HEK293 (cell line): ENCODE measurements around the gene TUBB3.

Experiments used
- CTCF ChIA-PET: fragments of 350-600 bp; formaldehyde crosslinking; extraction: SDS; loops from one replicate; lab custom pipeline; 2021; ENCODE audit warnings: antibody characterized with exemption; lab: Yijun Ruan, JAX
- POLR2A ChIA-PET: fragments of 300-600 bp; formaldehyde crosslinking; extraction: SDS; loops from one replicate; lab custom pipeline; 2020; ENCODE audit warnings: antibody characterized with exemption, inconsistent platforms; lab: Yijun Ruan, JAX
- H3K27ac ChIP-seq: fragments of 200-500 bp; sonication (Bioruptor generic); 2 replicates; pipeline ENCODE4 v1.5.1; 2014; ENCODE audit warnings: low read depth, low read length, control low read depth, inconsistent platforms; ENCODE audit errors: extremely low read depth
- H3K36me3 ChIP-seq, 2 experiments: fragments of 200-500 bp in 1 of 2; sonication (Bioruptor generic) in 1 of 2; 1 replicate in 1 of 2; 2 replicates in 1 of 2; pipeline ENCODE4 v1.5.1; 2014 to 2017; ENCODE audit warnings: inconsistent platforms in 2 of 2, low read length in 2 of 2; ENCODE audit not compliant: control insufficient read depth in 2 of 2, insufficient read depth in 1 of 2
- H3K4me1 ChIP-seq: fragments of 200-500 bp; sonication (Bioruptor generic); 2 replicates; pipeline ENCODE4 v1.5.1; 2014; ENCODE audit warnings: mild to moderate bottlenecking, low read length, inconsistent platforms; ENCODE audit not compliant: control insufficient read depth, insufficient read depth
- H3K4me3 ChIP-seq: 2 replicates; pipeline ENCODE4 v1.5.1; 2011; ENCODE audit warnings: low read depth, mild to moderate bottlenecking, control low read depth, low read length, moderate library complexity
- H3K9me3 ChIP-seq: fragments of 200-500 bp; sonication (Bioruptor generic); 2 replicates; pipeline ENCODE4 v1.5.1; 2014; ENCODE audit warnings: low read depth, low read length, inconsistent platforms; ENCODE audit not compliant: control insufficient read depth, insufficient read depth
- KLF16 ChIP-seq: fragments of 450-650 bp; formaldehyde crosslinking; IDR thresholded peaks from 2 replicates; pipeline ENCODE4 v1.5.1; 2017; ENCODE audit warnings: missing biosample characterization, missing genetic modification characterization
- MEIS1 ChIP-seq: sonication (generic); formaldehyde crosslinking; IDR thresholded peaks from 2 replicates; pipeline ENCODE4 v1.8.1; 2022; ENCODE audit warnings: missing genetic modification reagents, mild to moderate bottlenecking, borderline replicate concordance
- ZBTB17 ChIP-seq: fragments of 450-650 bp; formaldehyde crosslinking; IDR thresholded peaks from 2 replicates; pipeline ENCODE4 v1.5.1; 2016; ENCODE audit warnings: missing biosample characterization, missing genetic modification characterization
- ZNF133 ChIP-seq: fragments of 450-650 bp; formaldehyde crosslinking; IDR thresholded peaks from 2 replicates; pipeline ENCODE4 v1.5.1; 2016; ENCODE audit warnings: missing biosample characterization, missing genetic modification characterization
- ZNF157 ChIP-seq: fragments of 450-650 bp; formaldehyde crosslinking; IDR thresholded peaks from 2 replicates; pipeline ENCODE4 v1.5.1; 2016; ENCODE audit warnings: missing biosample characterization, missing genetic modification characterization
- ZNF16 ChIP-seq: fragments of 450-650 bp; formaldehyde crosslinking; IDR thresholded peaks from 2 replicates; pipeline ENCODE4 v1.5.1; 2016; ENCODE audit warnings: low read depth, missing biosample characterization, missing genetic modification characterization
- ZNF202 ChIP-seq: fragments of 450-650 bp; formaldehyde crosslinking; IDR thresholded peaks from 2 replicates; pipeline ENCODE4 v1.5.1; 2016; ENCODE audit warnings: missing biosample characterization, missing genetic modification characterization, borderline replicate concordance
- ZNF248 ChIP-seq: fragments of 450-650 bp; formaldehyde crosslinking; IDR thresholded peaks from 2 replicates; pipeline ENCODE4 v1.5.1; 2017; ENCODE audit warnings: missing biosample characterization, missing genetic modification characterization
- ZNF302 ChIP-seq: fragments of 450-650 bp; formaldehyde crosslinking; IDR thresholded peaks from 2 replicates; pipeline ENCODE4 v1.5.1; 2016; ENCODE audit warnings: missing biosample characterization, missing genetic modification characterization, low read depth
- ZNF394 ChIP-seq: fragments of 450-650 bp; formaldehyde crosslinking; IDR thresholded peaks from 2 replicates; pipeline ENCODE4 v1.5.1; 2016; ENCODE audit warnings: missing biosample characterization, missing genetic modification characterization, mild to moderate bottlenecking, moderate library complexity, borderline replicate concordance
- ZNF404 ChIP-seq: fragments of 450-650 bp; formaldehyde crosslinking; IDR thresholded peaks from 2 replicates; pipeline ENCODE4 v1.5.1; 2017; ENCODE audit warnings: missing biosample characterization, missing genetic modification characterization
- ZNF555 ChIP-seq: fragments of 450-650 bp; formaldehyde crosslinking; conservative IDR thresholded peaks from 2 replicates; pipeline ENCODE4 v1.5.1; 2017; ENCODE audit warnings: missing biosample characterization, mild to moderate bottlenecking, missing genetic modification characterization, inconsistent platforms
- ZNF600 ChIP-seq: fragments of 450-650 bp; formaldehyde crosslinking; IDR thresholded peaks from 2 replicates; pipeline ENCODE4 v1.5.1; 2016; ENCODE audit warnings: missing biosample characterization, missing genetic modification characterization
- ZNF626 ChIP-seq: fragments of 450-650 bp; sonication (Bioruptor Pico); formaldehyde crosslinking; IDR thresholded peaks from 2 replicates; pipeline ENCODE4 v1.5.1; 2018; ENCODE audit warnings: missing biosample characterization, missing genetic modification characterization, inconsistent platforms
- TF ChIP-seq, protein P1 (sequence below): fragments of 450-650 bp; formaldehyde crosslinking; conservative IDR thresholded peaks from 2 replicates; pipeline ENCODE4 v1.5.1; 2016; ENCODE audit warnings: low read depth, missing biosample characterization, missing genetic modification characterization
- TF ChIP-seq, protein P2 (sequence below): fragments of 450-650 bp; formaldehyde crosslinking; IDR thresholded peaks from 2 replicates; pipeline ENCODE4 v1.5.1; 2017; ENCODE audit warnings: missing biosample characterization, missing genetic modification characterization
- TF ChIP-seq, protein P3 (sequence below): fragments of 450-650 bp; formaldehyde crosslinking; IDR thresholded peaks from 2 replicates; pipeline ENCODE4 v1.5.1; 2016; ENCODE audit warnings: missing biosample characterization, missing genetic modification characterization
- TF ChIP-seq, protein P4 (sequence below): fragments of 450-650 bp; formaldehyde crosslinking; IDR thresholded peaks from 2 replicates; pipeline ENCODE4 v1.5.0; 2017; ENCODE audit warnings: missing biosample characterization, missing genetic modification characterization, borderline replicate concordance
- TF ChIP-seq, protein P5 (sequence below): fragments of 450-650 bp; formaldehyde crosslinking; IDR thresholded peaks from 2 replicates; pipeline ENCODE4 v1.5.1; 2016; ENCODE audit warnings: missing biosample characterization, missing genetic modification characterization, low read depth
- TF ChIP-seq, protein P6 (sequence below): fragments of 450-650 bp; formaldehyde crosslinking; IDR thresholded peaks from 2 replicates; pipeline ENCODE4 v1.5.1; 2016; ENCODE audit warnings: missing biosample characterization, missing genetic modification characterization

The TUBB3 gene

DNA sequence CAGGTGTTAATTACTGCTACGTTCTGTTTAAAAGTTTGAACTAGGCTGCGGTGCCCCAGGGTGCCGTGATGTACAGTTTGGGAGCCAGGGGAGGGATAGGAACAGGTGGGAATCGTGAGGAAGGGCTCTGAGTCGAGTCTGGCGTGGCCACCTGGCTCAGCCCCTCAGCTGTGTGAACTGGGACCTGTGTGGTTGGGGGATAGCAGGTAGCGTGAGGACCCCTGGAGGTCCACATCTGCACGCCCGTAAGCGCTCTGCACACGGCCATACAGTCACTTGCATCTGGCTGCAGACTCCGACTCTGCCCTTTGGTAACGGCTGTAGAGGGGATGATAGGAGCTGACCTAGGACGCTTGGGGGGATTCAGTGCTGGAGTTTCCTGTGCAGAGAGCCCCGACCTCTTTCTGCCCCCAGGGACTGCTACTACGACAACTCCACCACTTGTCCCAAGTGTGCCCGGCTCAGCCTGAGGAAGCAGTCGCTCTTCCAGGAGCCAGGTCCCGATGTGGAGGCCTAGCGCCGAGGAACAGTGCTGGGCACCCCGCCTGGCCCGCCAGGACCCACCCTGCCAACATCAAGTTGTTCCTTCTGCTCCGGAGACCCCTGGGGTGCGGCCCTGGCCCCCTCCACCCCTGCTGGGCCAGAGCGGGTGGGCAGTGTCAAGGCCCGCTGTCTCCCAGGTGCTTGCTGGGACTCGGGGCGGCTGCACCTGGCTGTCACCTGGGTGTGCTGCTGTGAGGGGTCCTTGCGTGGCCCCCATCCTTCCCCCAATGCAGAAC is 42.5 kb downstream of the TUBB3 start:
- no peak overlapping the region for H3K4me3 ChIP-seq
- H3K4me1 ChIP-seq, result no peaks in the 10 kb centered on the region
- H3K27ac ChIP-seq, result no peak overlapping the region
- H3K36me3 ChIP-seq, result peaks cover 6 to 60% of the 10 kb centered on the region in 2 experiments; a peak in 2 of 3 replicates
- POLR2A ChIA-PET, result interaction anchor here (0.9 to 1.1 kb wide), 2 partner anchors 34 to 43 kb away, joined by 3 to 4 read pairs; no protein-coding TSS in a partner anchor
- no peaks in the 10 kb centered on the region for H3K9me3 ChIP-seq
- CTCF ChIA-PET, result interaction anchor here (0.6 kb wide), 2 partner anchors 32 to 113 kb away, joined by 4 read pairs; no protein-coding TSS in a partner anchor
- TF ChIP-seq, protein P1, sequence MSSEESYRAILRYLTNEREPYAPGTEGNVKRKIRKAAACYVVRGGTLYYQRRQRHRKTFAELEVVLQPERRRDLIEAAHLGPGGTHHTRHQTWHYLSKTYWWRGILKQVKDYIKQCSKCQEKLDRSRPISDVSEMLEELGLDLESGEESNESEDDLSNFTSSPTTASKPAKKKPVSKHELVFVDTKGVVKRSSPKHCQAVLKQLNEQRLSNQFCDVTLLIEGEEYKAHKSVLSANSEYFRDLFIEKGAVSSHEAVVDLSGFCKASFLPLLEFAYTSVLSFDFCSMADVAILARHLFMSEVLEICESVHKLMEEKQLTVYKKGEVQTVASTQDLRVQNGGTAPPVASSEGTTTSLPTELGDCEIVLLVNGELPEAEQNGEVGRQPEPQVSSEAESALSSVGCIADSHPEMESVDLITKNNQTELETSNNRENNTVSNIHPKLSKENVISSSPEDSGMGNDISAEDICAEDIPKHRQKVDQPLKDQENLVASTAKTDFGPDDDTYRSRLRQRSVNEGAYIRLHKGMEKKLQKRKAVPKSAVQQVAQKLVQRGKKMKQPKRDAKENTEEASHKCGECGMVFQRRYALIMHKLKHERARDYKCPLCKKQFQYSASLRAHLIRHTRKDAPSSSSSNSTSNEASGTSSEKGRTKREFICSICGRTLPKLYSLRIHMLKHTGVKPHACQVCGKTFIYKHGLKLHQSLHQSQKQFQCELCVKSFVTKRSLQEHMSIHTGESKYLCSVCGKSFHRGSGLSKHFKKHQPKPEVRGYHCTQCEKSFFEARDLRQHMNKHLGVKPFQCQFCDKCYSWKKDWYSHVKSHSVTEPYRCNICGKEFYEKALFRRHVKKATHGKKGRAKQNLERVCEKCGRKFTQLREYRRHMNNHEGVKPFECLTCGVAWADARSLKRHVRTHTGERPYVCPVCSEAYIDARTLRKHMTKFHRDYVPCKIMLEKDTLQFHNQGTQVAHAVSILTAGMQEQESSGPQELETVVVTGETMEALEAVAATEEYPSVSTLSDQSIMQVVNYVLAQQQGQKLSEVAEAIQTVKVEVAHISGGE, result no peak
- TF ChIP-seq KLF16 (tag by site-specific recombination) (no peak), ZNF248 (tag by site-specific recombination) (no peak), ZNF404 (tag by site-specific recombination) (no peak), ZNF16 (tag by site-specific recombination) (no peak), ZNF302 (tag by site-specific recombination) (no peak), ZNF600 (tag by site-specific recombination) (no peak), ZNF626 (no peak), ZNF394 (tag by site-specific recombination) (no peak), ZBTB17 (tag by site-specific recombination) (no peak), ZNF157 (tag by site-specific recombination) (no peak), ZNF202 (tag by site-specific recombination) (no peak), MEIS1 (CRISPR knock-in tag) (no peak), ZNF555 (tag by site-specific recombination) (no peak), ZNF133 (tag by site-specific recombination) (no peak)
- TF ChIP-seq, protein P2, sequence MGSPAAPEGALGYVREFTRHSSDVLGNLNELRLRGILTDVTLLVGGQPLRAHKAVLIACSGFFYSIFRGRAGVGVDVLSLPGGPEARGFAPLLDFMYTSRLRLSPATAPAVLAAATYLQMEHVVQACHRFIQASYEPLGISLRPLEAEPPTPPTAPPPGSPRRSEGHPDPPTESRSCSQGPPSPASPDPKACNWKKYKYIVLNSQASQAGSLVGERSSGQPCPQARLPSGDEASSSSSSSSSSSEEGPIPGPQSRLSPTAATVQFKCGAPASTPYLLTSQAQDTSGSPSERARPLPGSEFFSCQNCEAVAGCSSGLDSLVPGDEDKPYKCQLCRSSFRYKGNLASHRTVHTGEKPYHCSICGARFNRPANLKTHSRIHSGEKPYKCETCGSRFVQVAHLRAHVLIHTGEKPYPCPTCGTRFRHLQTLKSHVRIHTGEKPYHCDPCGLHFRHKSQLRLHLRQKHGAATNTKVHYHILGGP (tag by site-specific recombination), result no peak
- TF ChIP-seq, protein P3, sequence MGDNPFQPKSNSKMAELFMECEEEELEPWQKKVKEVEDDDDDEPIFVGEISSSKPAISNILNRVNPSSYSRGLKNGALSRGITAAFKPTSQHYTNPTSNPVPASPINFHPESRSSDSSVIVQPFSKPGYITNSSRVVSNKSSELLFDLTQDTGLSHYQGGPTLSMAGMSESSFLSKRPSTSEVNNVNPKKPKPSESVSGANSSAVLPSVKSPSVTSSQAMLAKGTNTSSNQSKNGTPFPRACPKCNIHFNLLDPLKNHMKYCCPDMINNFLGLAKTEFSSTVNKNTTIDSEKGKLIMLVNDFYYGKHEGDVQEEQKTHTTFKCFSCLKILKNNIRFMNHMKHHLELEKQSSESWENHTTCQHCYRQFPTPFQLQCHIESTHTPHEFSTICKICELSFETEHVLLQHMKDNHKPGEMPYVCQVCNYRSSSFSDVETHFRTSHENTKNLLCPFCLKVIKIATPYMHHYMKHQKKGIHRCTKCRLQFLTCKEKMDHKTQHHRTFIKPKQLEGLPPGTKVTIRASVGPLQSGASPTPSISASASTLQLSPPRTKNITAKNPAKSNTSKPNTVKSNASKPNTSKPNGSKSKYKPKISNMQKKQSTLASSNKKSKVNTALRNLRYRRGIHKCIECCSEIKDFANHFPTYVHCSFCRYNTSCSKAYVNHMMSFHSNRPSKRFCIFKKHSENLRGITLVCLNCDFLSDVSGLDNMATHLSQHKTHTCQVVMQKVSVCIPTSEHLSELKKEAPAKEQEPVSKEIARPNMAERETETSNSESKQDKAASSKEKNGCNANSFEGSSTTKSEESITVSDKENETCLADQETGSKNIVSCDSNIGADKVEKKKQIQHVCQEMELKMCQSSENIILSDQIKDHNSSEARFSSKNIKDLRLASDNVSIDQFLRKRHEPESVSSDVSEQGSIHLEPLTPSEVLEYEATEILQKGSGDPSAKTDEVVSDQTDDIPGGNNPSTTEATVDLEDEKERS (tag by site-specific recombination), result no peak
- TF ChIP-seq, protein P4, sequence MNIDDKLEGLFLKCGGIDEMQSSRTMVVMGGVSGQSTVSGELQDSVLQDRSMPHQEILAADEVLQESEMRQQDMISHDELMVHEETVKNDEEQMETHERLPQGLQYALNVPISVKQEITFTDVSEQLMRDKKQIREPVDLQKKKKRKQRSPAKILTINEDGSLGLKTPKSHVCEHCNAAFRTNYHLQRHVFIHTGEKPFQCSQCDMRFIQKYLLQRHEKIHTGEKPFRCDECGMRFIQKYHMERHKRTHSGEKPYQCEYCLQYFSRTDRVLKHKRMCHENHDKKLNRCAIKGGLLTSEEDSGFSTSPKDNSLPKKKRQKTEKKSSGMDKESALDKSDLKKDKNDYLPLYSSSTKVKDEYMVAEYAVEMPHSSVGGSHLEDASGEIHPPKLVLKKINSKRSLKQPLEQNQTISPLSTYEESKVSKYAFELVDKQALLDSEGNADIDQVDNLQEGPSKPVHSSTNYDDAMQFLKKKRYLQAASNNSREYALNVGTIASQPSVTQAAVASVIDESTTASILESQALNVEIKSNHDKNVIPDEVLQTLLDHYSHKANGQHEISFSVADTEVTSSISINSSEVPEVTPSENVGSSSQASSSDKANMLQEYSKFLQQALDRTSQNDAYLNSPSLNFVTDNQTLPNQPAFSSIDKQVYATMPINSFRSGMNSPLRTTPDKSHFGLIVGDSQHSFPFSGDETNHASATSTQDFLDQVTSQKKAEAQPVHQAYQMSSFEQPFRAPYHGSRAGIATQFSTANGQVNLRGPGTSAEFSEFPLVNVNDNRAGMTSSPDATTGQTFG (tag by site-specific recombination), result no peak
- TF ChIP-seq, protein P5, sequence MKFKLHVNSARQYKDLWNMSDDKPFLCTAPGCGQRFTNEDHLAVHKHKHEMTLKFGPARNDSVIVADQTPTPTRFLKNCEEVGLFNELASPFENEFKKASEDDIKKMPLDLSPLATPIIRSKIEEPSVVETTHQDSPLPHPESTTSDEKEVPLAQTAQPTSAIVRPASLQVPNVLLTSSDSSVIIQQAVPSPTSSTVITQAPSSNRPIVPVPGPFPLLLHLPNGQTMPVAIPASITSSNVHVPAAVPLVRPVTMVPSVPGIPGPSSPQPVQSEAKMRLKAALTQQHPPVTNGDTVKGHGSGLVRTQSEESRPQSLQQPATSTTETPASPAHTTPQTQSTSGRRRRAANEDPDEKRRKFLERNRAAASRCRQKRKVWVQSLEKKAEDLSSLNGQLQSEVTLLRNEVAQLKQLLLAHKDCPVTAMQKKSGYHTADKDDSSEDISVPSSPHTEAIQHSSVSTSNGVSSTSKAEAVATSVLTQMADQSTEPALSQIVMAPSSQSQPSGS (tag by site-specific recombination), result no peak
- TF ChIP-seq, protein P6, sequence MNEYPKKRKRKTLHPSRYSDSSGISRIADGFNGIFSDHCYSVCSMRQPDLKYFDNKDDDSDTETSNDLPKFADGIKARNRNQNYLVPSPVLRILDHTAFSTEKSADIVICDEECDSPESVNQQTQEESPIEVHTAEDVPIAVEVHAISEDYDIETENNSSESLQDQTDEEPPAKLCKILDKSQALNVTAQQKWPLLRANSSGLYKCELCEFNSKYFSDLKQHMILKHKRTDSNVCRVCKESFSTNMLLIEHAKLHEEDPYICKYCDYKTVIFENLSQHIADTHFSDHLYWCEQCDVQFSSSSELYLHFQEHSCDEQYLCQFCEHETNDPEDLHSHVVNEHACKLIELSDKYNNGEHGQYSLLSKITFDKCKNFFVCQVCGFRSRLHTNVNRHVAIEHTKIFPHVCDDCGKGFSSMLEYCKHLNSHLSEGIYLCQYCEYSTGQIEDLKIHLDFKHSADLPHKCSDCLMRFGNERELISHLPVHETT, result no peak
